ENCODE results near the gene TMEM130.
A peak's percentile ranks its signal among the peaks of the same experiment; 100 is the strongest.

TMEM130 gene

GRCh38 chr7:98840096-98840495, 29.7 kb downstream of the TMEM130 start:
- DNase-seq: no peak

GRCh38 chr7:98837630-98837972, 32.2 kb downstream of the TMEM130 start:
- no peak for DNase-seq

- no peak for DNase-seq
These were observed 32.8 kb downstream of the TMEM130 start for GRCh38 chr7:98836811-98837629.

GRCh38 chr7:98834949-98835348, 34.9 kb downstream of the TMEM130 start:
- no peak for DNase-seq

GRCh38 chr7:98833022-98833421, 36.8 kb downstream of the TMEM130 start:
- DNase-seq: no peak

- DNase-seq: no peak
These were observed 38.1 kb downstream of the TMEM130 start for GRCh38 chr7:98831641-98832221.

GRCh38 chr7:98830972-98831548, 38.8 kb downstream of the TMEM130 start:
- DNase-seq: no peak

GRCh38 chr7:98828368-98828767, 41.4 kb downstream of the TMEM130 start:
- no peak for DNase-seq

GRCh38 chr7:98827258-98827657, 42.6 kb downstream of the TMEM130 start:
- no peak for DNase-seq

- DNase-seq: peak; percentile 96
These were observed 43.0 kb downstream of the TMEM130 start for GRCh38 chr7:98826811-98827231.

GRCh38 chr7:98826387-98826786, 43.4 kb downstream of the TMEM130 start:
- DNase-seq: peak; percentile 43

GRCh38 chr7:98823226-98823625, 46.6 kb downstream of the TMEM130 start:
- no peak for DNase-seq

- no peak for DNase-seq
These were observed 48.5 kb downstream of the TMEM130 start for GRCh38 chr7:98821348-98821747.

GRCh38 chr7:98816967-98817710, 52.7 kb downstream of the TMEM130 start:
- DNase-seq: no peak

GRCh38 chr7:98816241-98816640, 53.6 kb downstream of the TMEM130 start:
- DNase-seq: peak; percentile 10

GRCh38 chr7:98815313-98815712, 54.5 kb downstream of the TMEM130 start:
- no peak for DNase-seq

- no peak for DNase-seq
These were observed 58.5 kb downstream of the TMEM130 start for GRCh38 chr7:98811299-98811698.

- DNase-seq: peak; percentile 92
These were observed 59.5 kb downstream of the TMEM130 start for GRCh38 chr7:98810153-98810802.

- no peak for DNase-seq
These were observed 60.9 kb downstream of the TMEM130 start for GRCh38 chr7:98808751-98809460.

- DNase-seq: no peak
These were observed 62.5 kb downstream of the TMEM130 start for GRCh38 chr7:98807068-98808048.

All from NCI-H446 treated with DMSO at 0.1 percent for 48 hours (cell line).